Measurements from ENCODE around the gene CYFIP1.

CYFIP1 gene

GRCh38 chr15:22863356-22863755, 116.8 kb downstream of the CYFIP1 start:
- DNase-seq: no peak

- no peak for DNase-seq
These were observed 119.0 kb downstream of the CYFIP1 start for GRCh38 chr15:22861161-22861560.

- DNase-seq: no peak
These were observed 123.5 kb downstream of the CYFIP1 start for GRCh38 chr15:22856659-22857058.

- DNase-seq: no peak
These were observed 124.4 kb downstream of the CYFIP1 start for GRCh38 chr15:22855791-22856190.

GRCh38 chr15:22851513-22851912, 128.7 kb downstream of the CYFIP1 start:
- no peak for DNase-seq

GRCh38 chr15:22850055-22850454, 130.1 kb downstream of the CYFIP1 start:
- DNase-seq: peak; percentile 36

- no peak for DNase-seq
These were observed 134.1 kb downstream of the CYFIP1 start for GRCh38 chr15:22846073-22846472.

GRCh38 chr15:22845289-22845900, 134.8 kb downstream of the CYFIP1 start:
- DNase-seq: no peak

GRCh38 chr15:22844421-22845288, 135.5 kb downstream of the CYFIP1 start:
- DNase-seq: no peak

- peak; percentile 35 for DNase-seq
These were observed 141.0 kb downstream of the CYFIP1 start for GRCh38 chr15:22839046-22839695.

GRCh38 chr15:22838292-22839042, 141.7 kb downstream of the CYFIP1 start, which contains the start of gene NIPA2:
TSS of gene NIPA2 (plus strand) at chr15:22838666. CDS start at chr15:22851732, 13,066 bp downstream.
- peak; percentile 99 for DNase-seq

- no peak for DNase-seq
These were observed 148.7 kb downstream of the CYFIP1 start for GRCh38 chr15:22831473-22831872.

GRCh38 chr15:22827125-22827524, 153.0 kb downstream of the CYFIP1 start:
- no peak for DNase-seq

- DNase-seq: no peak
These were observed 156.6 kb downstream of the CYFIP1 start for GRCh38 chr15:22823495-22824128.

GRCh38 chr15:22819651-22820050, 160.5 kb downstream of the CYFIP1 start:
- DNase-seq: no peak
